Esophagus squamous epithelium (tissue), 4 donors: Measurements from ENCODE around the gene PLCXD1.
"Not testable (repeated sequence)": the region's sequence is repeated elsewhere in the genome, so short reads cannot be mapped to it uniquely, and the experiment has no call there.

Experiments
- CTCF ChIP-seq, 6 experiments: fragments of 450-650 bp in 4 of 6; fragments of 200-600 bp in 2 of 6; sonication (generic) in 2 of 6; IDR thresholded peaks; one replicate each; pipeline ENCODE4 v1.5.1; 2016 to 2019; ENCODE audit warnings: antibody characterized with exemption in 6 of 6, mild to moderate bottlenecking in 4 of 6, moderate library complexity in 4 of 6
- POLR2A ChIP-seq, 4 donors: fragments of 450-650 bp; IDR thresholded peaks; one replicate each; pipeline ENCODE4 v1.6.1; 2017; ENCODE audit warnings: antibody characterized with exemption in 4 of 4, mild to moderate bottlenecking in 4 of 4, moderate library complexity in 3 of 4

- TF ChIP-seq CTCF, POLR2A (IDR thresholded peaks at IDR 0.05): not testable (repeated sequence)
Measured at GRCh38 chrX:257054-257453, 24.1 kb upstream of the PLCXD1 start.
